Stimulated activated CD4-positive, alpha-beta T cell treated with anti-CD3 and anti-CD28 coated beads, Interleukin-4, amount 100 ng/mL, for 4 hours (primary cell): ENCODE measurements around the gene SEC11C.

Source experiments
- DNase-seq, 2 experiments: peaks; one replicate each; pipeline ENCODE4 v3.0.0-alpha.2; 2020

Gene SEC11C

DNA sequence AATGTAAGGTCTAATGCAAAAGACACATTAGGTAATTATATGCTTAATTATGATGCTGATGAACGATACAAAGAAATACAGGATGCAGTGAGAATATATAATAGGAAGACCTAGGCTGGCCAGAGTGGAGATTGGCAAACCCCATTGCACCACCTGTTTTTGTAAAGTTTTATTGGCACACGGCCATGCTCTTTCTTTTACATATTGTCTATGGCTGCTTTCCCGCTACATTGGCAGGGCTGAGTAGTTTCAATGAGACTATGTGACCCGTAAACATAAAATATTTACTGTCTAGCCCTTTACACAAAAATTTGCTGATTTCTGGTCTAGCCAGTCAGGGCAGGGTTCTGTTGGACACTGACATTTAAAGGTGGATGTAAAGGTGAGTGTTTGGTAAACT lies 5.4 kb downstream of the SEC11C start:
- DNase-seq = no peak

DNA sequence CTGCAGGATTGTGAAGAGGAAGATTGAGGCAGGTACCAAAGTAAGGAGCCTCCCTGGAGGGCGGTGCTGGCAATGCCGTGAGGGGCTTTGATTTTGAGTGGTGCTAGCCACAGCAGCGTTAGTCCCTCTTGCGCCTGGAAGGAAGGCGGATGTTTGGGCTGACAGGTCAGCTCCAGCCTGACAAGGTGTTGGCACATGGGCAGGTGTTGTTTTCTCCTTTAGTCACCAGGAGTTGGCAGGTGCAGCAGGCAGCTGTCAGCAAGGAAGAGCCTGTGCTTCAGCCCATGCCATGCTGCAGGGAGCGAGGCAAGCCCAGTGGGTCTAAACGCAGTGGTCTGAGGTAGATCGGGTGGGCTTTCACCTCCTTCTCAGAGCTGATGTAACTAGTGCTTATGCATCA lies 8.5 kb downstream of the SEC11C start:
- DNase-seq = no peak

DNA sequence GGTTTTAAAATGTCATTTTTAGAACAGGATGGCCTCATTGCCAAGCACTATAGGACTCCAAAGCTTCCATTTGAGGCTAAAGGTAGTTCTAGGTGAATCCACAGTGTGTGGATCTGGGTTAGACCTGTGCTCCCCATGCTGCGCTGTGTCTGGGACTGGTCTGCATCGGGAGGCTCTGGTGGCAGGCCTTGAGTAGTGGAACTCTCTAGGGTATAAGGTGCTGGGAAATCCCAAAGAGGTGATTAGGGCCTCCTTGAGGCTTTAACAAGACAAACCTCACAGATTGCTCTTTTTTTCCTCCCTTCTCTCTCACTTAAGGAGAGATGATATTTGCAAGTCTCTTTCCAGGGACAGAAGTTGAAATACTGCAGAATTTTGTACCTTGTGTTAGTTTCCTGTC lies 9.3 kb downstream of the SEC11C start:
- no peak for DNase-seq

- DNase-seq = no peak
These were observed 9.7 kb downstream of the SEC11C start for GRCh38 chr18:59149416-59149815.

- no peak for DNase-seq
These were observed 10.6 kb downstream of the SEC11C start for GRCh38 chr18:59150236-59150635.

- no peak for DNase-seq
These were observed 15.5 kb downstream of the SEC11C start for GRCh38 chr18:59155153-59155552.

DNA sequence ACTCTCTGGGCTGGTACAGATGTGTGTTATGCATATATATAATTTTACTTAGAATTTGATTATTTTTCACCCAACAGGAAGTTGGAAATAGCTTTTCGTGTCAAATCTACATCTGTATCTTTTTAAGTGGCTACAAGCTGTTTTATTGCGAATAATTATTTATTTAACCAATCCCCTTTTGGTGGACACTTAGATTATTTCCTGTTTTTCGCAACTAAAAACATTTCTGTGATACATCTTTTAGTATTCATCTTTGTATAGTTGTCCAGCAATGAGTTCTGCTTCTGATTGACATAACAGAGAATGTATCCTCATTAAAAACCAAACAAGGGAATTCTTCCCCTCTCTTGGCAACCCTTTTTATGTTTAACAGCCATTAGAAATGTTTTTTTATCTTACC lies 16.6 kb downstream of the SEC11C start:
- no peak for DNase-seq

GRCh38 chr18:59159265-59159664 lies 19.6 kb downstream of the SEC11C start:
- DNase-seq = no peak

DNA sequence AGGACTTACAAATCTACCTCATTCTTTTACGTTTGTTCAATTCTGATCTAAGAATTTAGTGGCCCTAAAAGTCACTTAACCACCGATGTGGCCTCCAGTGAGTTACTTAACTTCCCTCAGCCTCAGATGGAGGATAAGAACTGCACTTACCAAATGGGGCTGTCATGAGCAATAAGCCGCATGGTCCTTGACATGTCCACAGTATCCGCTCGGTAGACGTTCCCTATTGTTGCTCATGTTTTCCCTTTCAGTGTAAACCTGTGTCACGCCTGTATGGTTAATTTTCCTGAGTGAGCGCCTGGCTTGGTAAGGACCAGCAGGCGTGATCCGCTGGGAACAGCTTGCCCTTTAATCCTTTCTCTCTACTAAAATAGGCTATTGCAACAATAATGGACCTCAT lies 20.3 kb downstream of the SEC11C start:
- DNase-seq = no peak

DNA sequence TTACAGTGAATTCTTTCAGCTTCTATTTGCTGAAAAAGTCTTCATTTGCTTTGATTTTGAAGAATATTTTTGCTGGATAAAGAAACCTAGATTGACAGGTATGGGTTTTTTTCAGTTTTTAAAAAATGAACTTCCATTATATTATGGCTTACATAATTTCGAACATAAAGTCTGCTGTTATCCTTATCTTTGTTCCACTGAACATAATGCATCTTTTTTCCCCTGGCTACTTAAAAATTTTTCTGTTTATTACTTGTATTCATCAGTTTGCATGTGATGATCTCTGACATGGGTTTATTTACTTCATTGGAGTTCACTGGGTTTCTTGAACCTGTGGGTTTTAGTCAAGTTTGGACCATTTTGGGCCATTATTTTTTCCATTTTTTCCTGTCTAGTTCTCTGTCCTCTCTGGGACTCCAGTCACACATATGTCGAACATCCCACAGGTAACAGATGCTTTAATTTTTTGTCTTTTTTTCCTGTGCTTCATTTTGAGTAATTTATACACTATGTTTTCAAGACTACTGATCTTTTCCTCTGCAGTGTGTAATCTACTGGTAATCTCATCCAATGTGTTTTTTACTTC lies 33.1 kb downstream of the SEC11C start:
- no peak for DNase-seq

GRCh38 chr18:59177485-59177884 lies 37.8 kb downstream of the SEC11C start:
- DNase-seq = no peak

- DNase-seq = no peak
These were observed 40.6 kb downstream of the SEC11C start for GRCh38 chr18:59180150-59180845.

DNA sequence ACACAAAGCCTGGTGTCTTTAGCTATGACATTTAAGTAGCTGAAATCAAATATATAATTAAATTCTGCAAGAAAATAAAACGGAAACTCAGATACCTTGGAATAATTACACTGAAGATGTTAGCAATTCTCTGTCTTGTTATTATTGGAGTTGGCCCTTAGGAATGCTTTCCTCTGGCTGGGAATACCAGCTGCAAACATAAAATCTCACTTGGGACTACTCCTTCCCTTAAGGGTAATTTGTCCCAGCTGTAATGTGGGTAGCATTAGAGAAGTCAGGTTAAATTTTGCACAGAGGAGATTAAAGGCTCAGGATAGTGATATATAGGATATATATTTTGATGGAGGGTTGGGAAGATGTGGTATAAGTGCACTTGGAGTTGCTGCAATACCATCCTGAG lies 43.0 kb downstream of the SEC11C start:
- DNase-seq = no peak

- DNase-seq = no peak
These were observed 49.3 kb downstream of the SEC11C start for GRCh38 chr18:59189008-59189407.

- DNase-seq = no peak
These were observed 50.1 kb downstream of the SEC11C start for GRCh38 chr18:59189746-59190145.

DNA sequence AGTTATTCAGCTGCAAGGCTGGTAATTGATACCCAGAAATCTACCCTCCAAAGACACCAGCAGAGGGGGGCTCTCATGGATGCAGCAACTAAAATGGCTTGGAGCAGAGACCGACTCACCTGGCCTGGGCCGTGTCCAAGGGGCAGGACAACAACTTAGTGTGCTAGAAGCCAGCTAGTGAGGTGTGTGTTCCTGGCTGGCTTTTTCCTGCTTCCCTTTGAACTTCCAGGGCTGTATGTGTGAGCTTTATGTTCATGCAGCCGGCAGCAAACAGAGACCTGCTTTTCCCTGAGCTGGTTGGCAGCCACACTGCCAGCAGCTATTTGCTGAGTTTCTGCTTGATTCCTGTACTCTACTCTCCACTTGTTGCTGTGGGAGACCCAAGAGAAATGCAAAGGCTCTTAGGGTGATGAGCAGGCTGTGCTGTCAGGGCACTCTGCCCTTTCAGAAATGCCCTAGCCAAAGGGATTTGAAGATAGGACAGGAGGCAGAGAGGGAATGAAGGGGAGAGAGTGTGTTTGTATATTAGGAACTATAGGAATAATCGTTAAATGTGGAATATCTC lies 56.6 kb downstream of the SEC11C start:
- DNase-seq = no peak

DNA sequence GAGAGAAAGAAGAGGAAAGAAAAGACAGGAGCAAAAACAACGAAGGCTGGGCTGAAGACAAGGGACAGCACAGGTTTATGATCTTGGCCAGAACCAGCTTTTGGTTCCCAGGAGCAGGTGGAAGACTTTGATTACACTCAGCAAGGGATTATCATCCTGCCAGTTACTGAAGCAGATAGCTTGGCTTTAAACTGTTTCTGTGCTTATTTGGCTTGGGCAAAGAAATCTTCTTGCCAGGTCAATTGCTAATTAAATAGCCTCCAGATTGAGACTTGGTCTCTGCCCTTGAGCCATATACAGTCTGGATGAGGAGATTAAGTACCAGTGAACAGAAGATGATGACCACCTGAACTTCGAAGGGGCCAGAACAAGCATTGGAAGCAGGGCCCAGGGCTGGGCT lies 58.0 kb downstream of the SEC11C start:
- no peak for DNase-seq

DNA sequence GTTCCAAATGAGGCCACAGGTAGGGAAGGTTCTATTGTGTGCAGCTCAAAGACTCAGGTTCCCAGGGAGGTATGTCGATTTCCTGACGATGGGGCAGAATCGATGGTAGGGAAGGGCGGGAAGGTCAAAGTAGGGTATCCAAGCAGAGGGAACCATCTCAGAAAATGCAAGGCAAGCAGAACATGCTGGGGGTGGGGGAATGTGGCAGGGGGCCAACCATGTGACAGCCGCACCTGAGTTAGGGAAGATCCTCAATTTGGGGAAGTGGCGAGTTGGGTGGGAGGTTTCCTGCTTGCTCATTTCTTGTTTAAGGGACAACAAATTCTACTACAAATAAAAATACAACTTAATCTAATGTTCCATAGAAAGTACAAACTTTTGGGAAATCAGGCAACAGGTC lies 58.5 kb downstream of the SEC11C start:
- no peak for DNase-seq

DNA sequence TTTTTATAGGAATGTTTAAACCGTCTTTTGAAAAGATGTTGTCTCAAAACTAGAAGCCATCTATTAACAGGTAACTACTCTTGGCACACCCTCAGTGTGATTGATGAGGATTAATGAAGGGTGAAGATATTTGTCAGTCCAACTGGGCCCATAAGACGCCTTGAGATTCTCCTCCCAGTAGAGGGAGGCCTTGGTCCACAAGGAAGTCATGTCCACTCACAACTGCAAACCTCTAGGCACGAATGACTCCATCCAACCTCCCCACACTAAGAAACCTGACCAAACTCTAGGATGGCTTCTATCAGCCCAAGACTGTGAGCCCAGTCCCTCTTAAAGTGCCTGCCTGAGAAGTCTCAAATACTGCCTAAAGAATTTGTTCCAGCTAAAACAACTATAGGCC lies 61.1 kb downstream of the SEC11C start:
- DNase-seq = no peak

GRCh38 chr18:59202258-59202820 lies 62.7 kb downstream of the SEC11C start:
- DNase-seq = no peak

DNA sequence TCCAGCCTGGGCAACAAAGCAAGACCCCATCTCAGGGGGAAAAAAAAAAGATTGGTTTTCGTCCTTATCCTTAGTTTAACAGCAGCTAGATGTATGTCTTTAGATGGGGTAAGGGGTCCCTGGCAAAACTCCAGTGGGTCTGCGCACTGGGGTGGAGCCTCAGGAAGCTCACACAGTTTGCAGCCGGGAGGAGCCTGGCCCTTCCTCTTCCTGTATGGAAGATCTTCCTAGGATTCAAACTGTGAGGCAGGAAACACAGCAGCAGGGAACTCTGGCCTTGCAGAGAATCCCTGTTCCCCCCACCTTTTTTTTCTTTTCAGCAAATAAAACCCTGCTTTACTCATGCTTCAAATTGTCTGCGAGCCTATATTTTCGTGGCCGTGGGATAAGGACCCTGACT lies 67.8 kb downstream of the SEC11C start:
- no peak for DNase-seq
